ENCODE data around the gene CDH11. TPM values are rescaled to one million over a fixed set of nuclear protein-coding genes. Genes with fewer than 3 reads are reported as not detected.

Gene CDH11
- total and polyA plus RNA-seq, 10 of the 15 experiments (the other 5 are each of a cell fraction or from before 2014, with no cell fraction given) = 0.31 to 9.7 (median 0.87) TPM

DNA sequence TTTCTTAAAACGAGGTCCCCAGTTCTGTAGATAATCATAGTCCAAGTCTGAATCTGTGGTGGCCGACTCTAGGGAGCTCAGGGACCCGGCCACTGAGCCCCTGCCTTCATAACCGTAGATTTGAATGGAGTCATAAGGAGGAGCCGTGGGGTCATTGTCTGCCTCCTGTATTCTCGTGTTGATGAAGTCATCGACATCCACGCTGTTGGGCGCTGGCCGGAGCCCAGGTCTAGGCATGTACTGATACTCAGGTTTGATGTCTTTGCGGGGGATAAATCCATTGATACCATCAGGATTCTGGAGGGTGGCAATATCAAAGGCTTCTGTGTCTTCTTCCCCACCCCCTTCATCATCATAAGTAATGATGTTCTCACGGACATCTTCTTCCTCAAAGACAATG lies 174.2 kb downstream of the CDH11 start:
- ChIA-PET SMC1A (ENCODE audit: uncharacterized antibody, unreplicated experiment) (interaction anchor here (0.7 kb wide), 1 partner anchor 8 kb away, joined by 4 read pairs; no protein-coding TSS in a partner anchor), RAD21 (ENCODE audit: unreplicated experiment) (interaction anchor here (0.7 kb wide), 1 partner anchor 11 kb away, joined by 3 read pairs; no protein-coding TSS in a partner anchor), CTCF (interaction anchor here (0.6 kb wide), 1 partner anchor 67 kb away, joined by 3 read pairs; no protein-coding TSS in a partner anchor), POLR2A (no interaction called here)
- BruUV-seq (replicated peaks) = no TSS peak
- Histone ChIP-seq H4K20me1 (ENCODE audit: control insufficient read depth, insufficient read depth) (no peaks in the 10 kb centered on the region), H3K27me3 (replicated peaks in 1 of 2; ENCODE audit: control insufficient read depth in 2 of 2, insufficient read depth in 2 of 2, low read length in 1 of 2) (no peaks in the 10 kb centered on the region), H3K9me3 (replicated peaks; ENCODE audit: control insufficient read depth, insufficient read depth, low read length) (no peaks in the 10 kb centered on the region), H3K79me2 (ENCODE audit: control insufficient read depth, insufficient read depth, low read length) (no peaks in the 10 kb centered on the region), H3K4me3 (no peak overlapping the region), H3K4me1 (ENCODE audit: control insufficient read depth, insufficient read depth, low read length) (no peaks in the 10 kb centered on the region), H3K36me3 (ENCODE audit: control insufficient read depth in 2 of 2, insufficient read depth in 2 of 2, low read length in 1 of 2) (no peaks in the 10 kb centered on the region), H3K4me2 (ENCODE audit: control insufficient read depth, insufficient read depth) (no peak overlapping the region), H3K9ac (ENCODE audit: control insufficient read depth, insufficient read depth, low read length) (no peak overlapping the region), H2AFZ (ENCODE audit: control insufficient read depth, low read depth, low read length) (no peak overlapping the region), H3K27ac (ENCODE audit: control insufficient read depth, insufficient read depth) (no peak overlapping the region)
- ATAC-seq = no peak
- in situ Hi-C loops (cut with MboI) = no loop called here
- WGBS (ENCODE audit: insufficient coverage, insufficient replicate concordance, low lambda C conversion rate, missing lambda C conversion rate) = 25% methylated on average over 12 of the region's 12 CpGs
- no peak for DNase-seq (ENCODE audit: low read depth, low spot score)
- intact Hi-C loops (cut with micrococcal nuclease; ENCODE audit: unreplicated experiment) = no loop called here
- FAIRE-seq = no peak
- no peak for TF ChIP-seq BMI1 (IDR thresholded peaks at IDR 0.05; ENCODE audit: borderline replicate concordance)
- no peak for TF ChIP-seq RBBP5 (conservative IDR thresholded peaks at IDR 0.05)
- no peak for TF ChIP-seq NR2C1 (IDR thresholded peaks at IDR 0.05)
- no peak for TF ChIP-seq PML (IDR thresholded peaks at IDR 0.05; ENCODE audit: low read length)
- no peak for TF ChIP-seq FOS (IDR thresholded peaks at IDR 0.05; ENCODE audit: borderline replicate concordance, extremely low read depth, insufficient read length)
- no peak for TF ChIP-seq SUZ12 (IDR thresholded peaks at IDR 0.05; ENCODE audit: unreplicated experiment)
- TF ChIP-seq, protein P1, sequence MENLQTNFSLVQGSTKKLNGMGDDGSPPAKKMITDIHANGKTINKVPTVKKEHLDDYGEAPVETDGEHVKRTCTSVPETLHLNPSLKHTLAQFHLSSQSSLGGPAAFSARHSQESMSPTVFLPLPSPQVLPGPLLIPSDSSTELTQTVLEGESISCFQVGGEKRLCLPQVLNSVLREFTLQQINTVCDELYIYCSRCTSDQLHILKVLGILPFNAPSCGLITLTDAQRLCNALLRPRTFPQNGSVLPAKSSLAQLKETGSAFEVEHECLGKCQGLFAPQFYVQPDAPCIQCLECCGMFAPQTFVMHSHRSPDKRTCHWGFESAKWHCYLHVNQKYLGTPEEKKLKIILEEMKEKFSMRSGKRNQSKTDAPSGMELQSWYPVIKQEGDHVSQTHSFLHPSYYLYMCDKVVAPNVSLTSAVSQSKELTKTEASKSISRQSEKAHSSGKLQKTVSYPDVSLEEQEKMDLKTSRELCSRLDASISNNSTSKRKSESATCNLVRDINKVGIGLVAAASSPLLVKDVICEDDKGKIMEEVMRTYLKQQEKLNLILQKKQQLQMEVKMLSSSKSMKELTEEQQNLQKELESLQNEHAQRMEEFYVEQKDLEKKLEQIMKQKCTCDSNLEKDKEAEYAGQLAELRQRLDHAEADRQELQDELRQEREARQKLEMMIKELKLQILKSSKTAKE (IDR thresholded peaks at IDR 0.05; ENCODE audit: low read depth, poor library complexity, severe bottlenecking) = no peak
- TF ChIP-seq FOXK2 (IDR thresholded peaks at IDR 0.05) = no peak
- no peak for TF ChIP-seq CTCF (IDR thresholded peaks at IDR 0.05 in 2 of 3, conservative IDR thresholded peaks at IDR 0.05 in 1 of 3; ENCODE audit: control insufficient read depth in 2 of 3, extremely low read depth in 1 of 3, insufficient read depth in 1 of 3, low read depth in 3 of 3, low read length in 3 of 3)
- TF ChIP-seq HDAC2 (IDR thresholded peaks at IDR 0.05) = no peak

All from GM12878 (cell line).